HTR-8/SVneo (cell line): ENCODE results near the gene SVEP1.
"Not testable (repeated sequence)": the region's sequence is repeated elsewhere in the genome, so short reads cannot be mapped to it uniquely, and the experiment has no call there.

ENCODE experiments used
- DNase-seq: peaks from one replicate; pipeline ENCODE4 v3.0.0; 2011; ENCODE audit warnings: low spot score, mixed read lengths; ENCODE audit not compliant: insufficient read length
- FAIRE-seq: peaks from 2 replicates; lab custom pipeline; 2011; peaks lifted over from hg19 to GRCh38; lab: Jason Lieb, UNC

Gene SVEP1

DNA sequence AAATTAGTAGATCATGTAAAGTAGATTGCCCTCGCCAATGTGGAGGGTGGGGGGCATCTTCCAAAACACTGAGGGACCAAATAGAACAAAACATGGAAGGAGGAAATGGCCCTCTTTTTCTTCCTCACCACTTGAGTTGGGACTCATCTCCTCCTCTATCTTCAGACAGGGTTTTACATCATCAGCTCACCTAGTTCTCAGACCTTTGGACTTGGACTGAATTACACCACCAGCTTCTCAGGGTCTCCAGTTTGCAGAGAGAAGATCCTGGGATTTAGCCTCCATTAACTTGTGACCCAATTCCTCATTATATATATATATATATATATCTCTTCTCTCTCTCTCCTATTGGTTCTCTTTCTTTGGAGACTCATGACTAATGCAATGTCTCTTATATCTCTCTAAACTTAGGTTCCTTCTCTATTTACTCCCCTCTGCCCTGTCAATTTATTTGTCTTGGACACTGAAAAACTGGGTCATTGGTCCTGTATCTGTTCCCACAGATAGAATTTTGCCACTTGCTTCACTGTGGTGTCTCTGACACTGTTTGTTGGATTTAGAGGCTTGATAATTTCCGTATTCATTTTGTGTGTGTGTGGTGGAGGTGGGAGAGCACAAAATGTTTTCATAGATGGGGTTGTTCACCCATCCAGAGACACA, 187.6 kb downstream of the SVEP1 start:
- FAIRE-seq: no peak
- no peak for DNase-seq

DNA sequence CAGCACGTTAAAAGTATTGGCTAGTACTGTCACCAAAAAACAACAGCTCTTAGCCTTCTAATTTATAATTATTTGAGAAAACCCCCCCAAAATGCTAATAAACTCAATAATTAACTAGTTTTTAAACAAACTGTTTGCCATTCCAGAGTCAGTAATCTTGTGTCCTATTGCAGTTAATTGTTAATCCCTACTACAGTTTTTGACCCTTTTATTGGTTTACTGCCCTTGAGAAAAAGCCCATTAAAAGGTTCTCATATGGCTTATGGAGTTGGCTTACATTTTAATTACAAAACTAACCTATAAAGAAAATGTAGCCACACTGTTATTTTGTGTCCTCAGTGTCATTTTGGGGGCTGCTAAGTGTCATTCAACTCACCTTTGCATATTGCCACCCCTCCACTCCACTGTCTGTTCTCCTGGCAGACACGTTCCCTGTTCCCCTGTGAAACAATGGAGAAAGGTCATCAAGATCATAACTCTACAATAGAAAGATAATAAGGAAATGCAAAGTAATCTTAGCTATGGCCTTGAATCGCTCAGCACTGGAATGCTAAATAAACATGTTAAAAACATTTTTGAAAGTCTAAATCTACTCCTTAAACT, 190.3 kb downstream of the SVEP1 start:
- FAIRE-seq (no peak), DNase-seq (no peak)

DNA sequence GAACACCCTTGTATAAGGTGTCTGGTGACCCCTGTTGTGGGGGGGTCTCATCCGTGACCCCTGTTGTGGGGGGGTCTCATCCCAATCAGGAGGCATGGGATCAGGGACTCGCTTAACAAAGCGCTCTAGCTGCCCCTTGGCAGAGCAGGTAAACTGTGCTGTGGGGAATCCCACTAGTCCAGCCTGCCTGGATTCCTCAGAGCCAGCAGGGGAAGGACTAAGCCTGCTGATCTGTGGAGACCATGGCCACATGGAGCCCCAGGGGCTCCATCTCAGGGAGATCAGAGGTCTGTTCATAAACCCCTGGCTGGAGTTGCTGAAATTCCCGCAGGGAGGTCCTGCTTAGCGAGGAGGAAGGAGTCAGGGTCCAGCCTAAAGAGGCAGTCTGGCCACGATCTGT, 196.1 kb downstream of the SVEP1 start:
- FAIRE-seq (no peak), DNase-seq (no peak)

DNA sequence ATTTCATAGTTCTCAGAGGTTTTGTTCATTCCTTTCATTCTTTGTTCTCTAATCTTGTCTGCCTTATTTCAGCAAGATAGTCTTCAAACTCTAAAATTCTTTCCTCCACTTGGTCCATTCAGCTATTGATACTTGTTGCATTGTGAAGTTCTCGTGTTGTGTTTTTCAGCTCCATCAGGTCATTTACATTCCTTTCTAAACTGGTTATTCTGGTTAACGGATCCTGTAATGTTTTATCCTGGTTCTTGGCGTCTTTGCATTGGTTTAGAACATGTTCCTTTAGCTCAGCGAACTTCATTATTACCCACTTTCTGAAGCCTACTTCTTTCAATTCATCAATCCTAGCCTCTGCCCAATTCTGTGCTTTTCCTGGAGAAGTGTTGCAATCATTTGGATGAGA, 196.8 kb downstream of the SVEP1 start:
- FAIRE-seq: no peak
- DNase-seq: no peak

DNA sequence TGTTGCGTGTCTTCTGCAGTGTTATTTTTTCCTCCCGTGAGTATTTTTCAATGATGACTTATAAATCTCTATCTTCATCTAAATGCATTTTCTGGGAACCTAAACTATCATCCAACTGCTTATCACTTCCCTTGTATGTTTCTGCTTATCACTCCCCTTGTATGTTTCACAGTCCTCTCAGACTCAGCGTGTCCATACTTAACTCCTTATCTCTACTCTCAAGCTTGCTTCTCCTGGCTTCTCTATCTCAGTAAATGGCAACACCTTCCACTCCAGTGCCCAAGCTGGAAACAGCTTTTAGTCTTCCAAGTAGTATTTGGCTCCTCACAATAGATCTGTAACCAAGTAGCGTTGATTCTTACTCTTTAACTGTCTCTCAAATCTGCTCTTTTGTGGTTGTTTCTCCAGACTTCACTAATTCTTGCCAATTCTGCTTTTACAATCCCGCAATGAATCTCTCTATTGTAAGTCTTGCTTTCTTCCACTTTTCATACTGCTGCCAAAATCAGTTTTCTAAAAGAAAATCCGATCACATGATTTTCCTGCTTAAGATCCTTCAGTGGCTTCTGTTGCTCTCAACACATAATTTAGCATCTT, 208.0 kb downstream of the SVEP1 start:
- peak; percentile 13 for FAIRE-seq
- DNase-seq: no peak

DNA sequence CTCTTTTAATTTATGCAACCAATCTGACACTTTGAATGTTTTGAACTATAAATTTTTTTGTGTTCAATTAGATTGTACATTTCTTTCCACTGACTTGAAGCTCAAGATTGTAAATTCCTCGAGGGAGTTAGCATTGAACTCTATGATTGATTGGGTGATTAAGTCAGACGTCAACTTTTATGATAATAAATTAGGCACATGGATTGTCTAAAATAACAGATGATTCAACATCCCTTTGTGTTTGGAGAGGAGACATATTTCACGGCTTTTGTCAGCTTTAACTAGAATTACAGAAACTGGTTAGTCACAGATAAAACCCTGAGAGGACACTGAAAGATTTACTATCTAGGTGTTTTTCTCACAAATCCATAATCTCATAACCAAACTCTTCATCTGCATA, 209.2 kb downstream of the SVEP1 start:
- DNase-seq (peak; percentile 71), FAIRE-seq (peak; percentile 58)

DNA sequence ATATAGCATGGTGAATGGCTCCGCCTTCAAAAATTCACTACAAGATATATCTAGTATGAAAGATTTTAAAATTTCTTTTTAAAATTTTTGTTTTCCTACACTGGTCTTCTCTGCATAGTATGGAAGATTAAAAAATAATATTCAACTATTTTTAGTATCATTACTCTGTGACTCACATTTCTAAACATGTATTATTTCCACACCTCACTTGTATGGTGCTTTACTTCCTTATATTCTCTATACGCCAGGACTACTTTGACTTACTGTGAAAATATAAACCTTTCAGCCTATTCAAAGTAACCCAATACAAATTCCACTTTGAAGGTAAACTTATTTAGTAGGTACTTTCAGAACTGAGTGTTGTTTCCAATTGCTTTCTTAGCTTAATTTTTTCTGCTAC, 215.1 kb downstream of the SVEP1 start:
- no peak for FAIRE-seq
- DNase-seq: no peak

DNA sequence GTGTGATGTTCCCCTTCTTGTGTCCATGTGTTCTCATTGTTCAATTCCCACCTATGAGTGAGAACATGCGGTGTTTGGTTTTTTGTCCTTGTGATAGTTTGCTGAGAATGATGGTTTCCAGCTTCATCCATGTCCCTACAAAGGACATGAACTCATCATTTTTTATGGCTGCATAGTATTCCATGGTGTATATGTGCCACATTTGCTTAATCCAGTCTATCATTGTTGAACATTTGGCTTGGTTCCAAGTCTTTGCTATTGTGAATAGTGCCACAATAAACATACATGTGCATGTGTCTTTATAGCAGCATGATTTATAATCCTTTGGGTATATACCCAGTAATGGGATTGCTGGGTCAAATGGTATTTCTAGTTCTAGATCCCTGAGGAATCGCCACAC, 220.5 kb downstream of the SVEP1 start:
- not testable (repeated sequence) for FAIRE-seq, DNase-seq

DNA sequence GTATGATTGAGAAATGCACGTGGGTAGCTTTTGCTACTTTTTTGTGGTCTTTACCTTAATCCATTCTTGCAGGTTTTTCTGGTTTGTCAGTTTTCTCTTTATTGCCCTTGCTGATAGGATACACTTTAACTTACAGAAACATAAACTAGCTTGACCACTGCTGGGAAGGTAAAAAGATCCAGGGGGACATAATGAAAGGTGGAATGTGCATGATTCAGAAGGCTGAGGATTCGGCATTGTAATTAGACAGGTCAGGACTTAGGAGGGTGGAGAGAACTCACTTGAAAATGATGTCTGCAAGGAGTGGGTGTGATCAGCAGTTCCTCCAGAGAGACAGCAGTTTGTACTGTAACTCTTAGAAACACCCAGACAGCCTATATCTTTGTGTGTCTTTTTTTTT, 222.0 kb downstream of the SVEP1 start:
- FAIRE-seq (no peak), DNase-seq (no peak)

DNA sequence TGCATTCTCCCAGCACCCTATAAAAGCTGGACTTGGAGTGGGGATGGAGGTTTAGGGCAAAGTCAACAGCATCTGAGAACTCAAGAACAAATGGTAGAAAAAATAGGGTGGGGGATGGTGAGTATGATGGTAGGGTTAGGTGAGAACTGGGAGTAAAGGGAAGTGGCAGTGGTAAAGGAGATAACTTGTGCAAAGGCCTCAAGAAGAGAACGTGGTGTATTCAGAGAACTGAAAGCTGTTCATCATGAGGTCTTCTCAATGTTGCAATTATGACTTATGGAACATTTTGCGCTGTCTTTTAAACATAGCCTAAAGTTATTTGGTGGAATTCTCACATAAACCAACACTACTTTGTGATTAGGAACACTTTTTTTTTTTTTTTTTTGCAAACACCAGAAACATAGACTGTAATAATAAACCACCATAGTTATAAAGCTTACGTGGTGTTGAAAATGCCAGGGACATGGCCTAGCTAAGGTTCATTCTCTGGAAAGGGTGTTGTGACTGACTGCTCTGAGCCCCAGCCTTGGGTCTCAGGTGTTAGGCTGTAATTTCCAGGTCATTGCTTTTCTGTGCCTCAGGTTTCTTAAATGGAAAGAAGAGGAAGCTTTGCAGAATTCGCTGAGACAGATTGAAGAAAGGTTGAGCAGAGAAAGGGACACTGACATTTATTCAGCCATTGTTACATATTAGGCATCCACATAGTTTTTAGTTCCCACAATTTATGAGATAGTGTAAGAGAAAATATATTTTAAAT, 222.7 kb downstream of the SVEP1 start:
- FAIRE-seq (no peak), DNase-seq (no peak)

DNA sequence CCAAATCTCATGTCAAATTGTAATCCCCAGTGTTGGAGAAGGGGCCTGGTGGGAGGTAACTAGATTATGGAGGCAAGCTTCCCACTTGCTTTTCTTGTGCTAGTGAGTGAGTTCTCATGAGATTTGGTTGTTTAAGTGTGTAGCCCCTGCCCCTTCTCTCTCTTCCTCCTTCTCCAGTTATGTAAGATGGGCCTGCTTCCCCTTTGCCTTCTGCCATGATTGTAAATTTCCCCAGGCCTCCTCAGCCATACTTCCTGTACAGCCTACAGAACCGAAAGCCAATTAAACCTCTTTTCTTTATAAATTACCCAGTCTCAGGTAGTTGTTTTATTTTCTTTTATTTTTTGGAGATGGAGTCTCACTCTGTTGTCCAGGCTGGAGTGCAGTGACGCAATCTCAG, 223.6 kb downstream of the SVEP1 start:
- no peak for FAIRE-seq
- DNase-seq: no peak

DNA sequence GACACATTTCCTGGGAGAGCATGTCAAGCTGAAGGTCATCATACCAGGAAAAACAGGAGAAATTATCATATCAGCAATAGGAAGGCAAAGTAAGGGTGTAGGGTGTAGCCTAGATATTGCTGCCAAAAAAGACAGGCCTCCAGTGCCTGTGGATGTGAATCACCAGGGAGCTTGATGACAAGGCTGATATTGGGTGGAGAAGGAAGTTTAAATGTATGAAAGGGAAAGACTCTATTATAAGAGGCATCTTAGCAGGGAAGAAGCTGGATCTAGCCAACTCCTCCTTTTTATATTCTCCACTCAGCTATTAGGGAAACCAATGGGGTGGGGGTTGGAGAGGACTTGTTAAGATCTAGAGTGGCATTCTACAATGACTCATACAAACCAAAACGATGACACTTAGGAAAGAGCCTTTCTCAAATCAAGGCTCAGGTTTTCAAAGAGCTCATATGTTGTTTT, 228.5 kb downstream of the SVEP1 start:
- DNase-seq (peak; percentile 38), FAIRE-seq (no peak)

DNA sequence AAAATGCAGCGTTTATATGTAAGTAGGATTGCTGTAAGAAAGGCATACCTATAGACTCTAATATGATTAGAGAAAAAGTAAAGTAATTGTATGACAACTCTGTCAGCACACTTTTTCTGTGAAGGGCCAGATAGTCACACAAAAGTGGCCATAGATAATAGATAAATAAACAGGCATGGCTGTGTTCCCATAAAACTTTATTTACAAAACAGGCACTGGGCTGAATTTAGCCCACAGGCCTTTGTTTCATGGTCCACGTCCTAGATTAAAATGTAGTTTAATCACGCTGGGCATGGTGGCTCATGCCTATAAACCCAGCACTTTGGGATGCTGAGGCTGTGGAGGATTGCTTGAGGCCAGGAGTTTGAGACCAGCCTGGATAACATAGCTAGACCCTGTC, 233.2 kb downstream of the SVEP1 start:
- no peak for DNase-seq
- FAIRE-seq: no peak

DNA sequence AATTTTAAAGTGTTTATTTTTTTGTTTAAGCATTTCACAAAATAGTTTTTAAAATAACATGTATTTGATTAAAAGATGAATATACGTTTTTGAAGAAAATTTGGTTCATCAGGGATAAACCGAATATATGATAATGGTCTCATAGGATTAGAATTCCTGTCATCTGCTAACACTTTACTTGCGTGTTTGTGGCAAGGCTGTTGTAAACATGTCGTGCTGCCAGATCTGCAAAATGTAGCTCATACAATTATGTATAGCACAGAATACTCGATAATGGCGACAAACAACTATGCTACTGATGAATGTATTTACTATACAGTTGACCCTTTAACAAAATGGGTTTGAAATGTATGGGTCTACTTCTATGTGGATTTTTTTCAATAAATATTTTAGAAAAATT, 234.7 kb downstream of the SVEP1 start:
- no peak for DNase-seq
- no peak for FAIRE-seq

DNA sequence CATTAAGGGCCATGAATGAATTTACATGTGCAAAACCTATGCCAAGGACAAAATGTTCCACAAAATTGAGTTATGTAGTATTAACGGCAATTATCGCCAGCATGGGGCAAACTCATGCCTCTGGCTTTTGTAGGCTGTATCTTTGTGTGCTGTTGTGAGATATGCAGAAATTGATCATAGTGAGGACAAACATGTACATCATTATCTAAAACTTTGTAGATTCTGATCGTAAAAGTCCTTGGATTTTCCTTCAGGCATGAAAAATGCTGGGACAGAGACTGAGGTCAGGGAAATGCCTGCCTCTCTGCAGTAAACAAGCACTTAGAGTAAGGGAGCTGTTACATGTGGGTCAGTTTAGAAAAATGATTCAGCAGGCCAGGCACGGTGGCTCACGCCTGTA, 236.0 kb downstream of the SVEP1 start:
- FAIRE-seq (no peak), DNase-seq (no peak)

DNA sequence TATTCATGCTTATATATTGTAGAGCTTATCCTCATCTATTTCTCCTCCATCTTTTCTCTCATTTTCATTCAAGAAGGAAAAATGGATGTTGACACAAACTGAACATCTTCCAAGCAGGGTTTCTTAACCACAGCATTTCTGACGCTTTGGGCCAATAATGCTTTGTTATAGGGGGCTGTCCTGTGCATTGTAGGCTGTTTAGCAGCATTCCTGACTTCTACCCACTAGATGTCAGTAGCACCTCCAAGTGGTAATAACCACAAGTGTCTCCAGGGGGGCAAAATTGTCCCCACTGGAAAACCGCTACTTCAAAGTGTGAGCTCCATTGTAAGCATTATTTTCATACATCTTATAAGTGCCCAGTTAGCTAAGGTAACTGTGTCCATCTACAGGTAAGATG, 239.2 kb downstream of the SVEP1 start:
- FAIRE-seq (no peak), DNase-seq (no peak)

DNA sequence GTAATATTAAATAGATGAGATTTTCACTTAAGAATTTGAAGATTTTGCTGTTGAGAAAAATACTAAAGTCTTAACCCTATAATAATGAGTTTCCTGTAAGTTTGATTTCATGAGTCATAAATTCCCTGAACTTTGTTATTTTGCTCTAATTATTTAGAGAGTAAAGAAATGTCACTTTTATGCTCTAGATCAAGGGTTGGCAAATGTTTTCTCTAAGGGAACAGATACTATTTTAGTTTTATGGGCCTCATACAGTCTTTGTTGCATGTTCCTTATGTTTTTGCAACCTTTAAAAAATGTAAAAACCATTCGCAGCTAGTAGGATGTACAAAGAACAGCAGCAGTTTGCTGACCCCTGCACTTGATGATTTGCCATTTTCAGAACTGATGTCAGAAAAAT, 241.4 kb downstream of the SVEP1 start:
- FAIRE-seq: no peak
- no peak for DNase-seq

DNA sequence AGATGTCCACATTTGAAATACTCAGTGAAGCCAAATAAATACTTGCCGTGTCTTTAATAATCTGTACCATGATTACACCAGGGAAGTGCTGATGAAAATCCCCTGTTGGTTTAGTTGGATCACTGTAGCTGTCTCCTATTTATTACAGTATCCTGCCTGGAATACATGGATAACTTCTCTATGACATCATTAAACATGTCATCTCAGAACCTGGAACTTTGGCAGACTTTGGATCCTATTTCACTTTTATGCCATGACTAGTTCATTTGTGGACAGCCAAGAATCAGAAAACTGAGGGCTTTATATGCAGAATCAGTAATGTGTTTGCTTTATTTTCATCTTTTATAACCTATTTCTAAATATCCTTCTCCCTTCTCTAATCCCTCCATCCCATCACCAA, 241.8 kb downstream of the SVEP1 start, which contains the start of gene TXNDC8:
TXNDC8 (minus strand) TSS at position 137 of the 400 bp plus-strand sequence.
- FAIRE-seq (no peak), DNase-seq (no peak)

DNA sequence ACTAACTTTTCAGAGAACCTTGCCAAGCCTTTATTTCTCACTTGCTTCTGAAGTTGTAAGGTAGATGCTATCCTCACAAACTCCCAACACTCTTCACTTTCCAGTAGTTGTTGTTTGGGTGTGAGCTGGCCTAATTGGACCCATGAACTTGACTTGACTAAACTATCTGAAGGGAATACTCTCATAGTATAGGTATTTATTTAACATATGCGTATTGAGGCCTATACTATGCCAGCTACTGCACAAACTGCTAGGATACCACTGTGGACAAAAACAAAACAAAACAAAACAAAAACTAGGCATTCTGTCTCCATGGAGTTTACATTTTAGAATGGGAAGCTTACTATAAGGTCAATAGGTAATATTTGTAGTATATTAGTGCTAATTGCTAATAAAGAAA, 243.2 kb downstream of the SVEP1 start:
- FAIRE-seq (no peak), DNase-seq (no peak)

DNA sequence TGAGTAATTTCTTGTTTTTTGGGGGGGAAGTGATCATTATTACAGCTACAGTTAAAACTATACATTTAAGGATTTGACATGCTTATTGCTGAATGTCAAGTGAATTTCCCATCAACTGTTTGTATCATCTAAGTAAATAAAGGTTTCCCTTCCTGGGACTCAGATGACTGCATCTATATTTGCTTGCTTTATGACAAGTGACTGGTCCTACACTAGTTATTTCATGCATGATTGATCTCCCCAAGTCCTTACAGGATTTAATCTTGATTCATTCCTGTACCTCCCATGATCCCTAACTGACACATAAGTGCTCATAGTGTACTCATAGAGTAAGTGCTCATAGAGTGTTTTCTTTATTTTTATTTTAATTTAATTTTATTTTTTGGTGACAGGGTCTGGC, 244.7 kb downstream of the SVEP1 start:
- DNase-seq (no peak), FAIRE-seq (no peak)

DNA sequence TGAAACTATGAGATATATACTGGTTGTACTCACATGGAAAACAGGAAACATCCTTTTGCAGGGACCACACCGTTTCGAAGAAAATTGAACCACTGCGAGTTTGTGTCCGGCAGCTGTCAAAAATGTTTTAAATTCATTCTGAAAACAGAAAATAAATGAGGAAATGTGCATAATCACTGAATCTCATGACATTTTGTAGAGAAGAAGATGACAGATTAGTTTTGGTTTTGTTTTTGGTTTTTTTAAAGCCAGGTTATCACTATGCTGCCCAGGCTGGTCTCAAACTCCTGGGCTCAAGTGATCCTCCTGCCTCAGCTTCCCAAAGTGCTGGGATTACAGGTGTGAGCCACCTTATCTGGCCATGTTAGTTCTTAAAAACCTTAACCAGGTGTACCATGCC, 245.4 kb downstream of the SVEP1 start:
- no peak for DNase-seq
- FAIRE-seq: no peak
